Measurements from ENCODE around the gene ASNS. TPM values are rescaled to one million over a fixed set of nuclear protein-coding genes. Genes with fewer than 3 reads are reported as not detected.

Gene ASNS, protein sequence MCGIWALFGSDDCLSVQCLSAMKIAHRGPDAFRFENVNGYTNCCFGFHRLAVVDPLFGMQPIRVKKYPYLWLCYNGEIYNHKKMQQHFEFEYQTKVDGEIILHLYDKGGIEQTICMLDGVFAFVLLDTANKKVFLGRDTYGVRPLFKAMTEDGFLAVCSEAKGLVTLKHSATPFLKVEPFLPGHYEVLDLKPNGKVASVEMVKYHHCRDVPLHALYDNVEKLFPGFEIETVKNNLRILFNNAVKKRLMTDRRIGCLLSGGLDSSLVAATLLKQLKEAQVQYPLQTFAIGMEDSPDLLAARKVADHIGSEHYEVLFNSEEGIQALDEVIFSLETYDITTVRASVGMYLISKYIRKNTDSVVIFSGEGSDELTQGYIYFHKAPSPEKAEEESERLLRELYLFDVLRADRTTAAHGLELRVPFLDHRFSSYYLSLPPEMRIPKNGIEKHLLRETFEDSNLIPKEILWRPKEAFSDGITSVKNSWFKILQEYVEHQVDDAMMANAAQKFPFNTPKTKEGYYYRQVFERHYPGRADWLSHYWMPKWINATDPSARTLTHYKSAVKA
- 78.2 and 100 TPM in 2 replicates for total RNA-seq

GRCh38 chr7:97872025-97872669 lies at the start of gene ASNS:
Gene ASNS (minus strand): TSS chr7:97872408. CDS start chr7:97869156, 3,252 bp downstream.

Other genes with a start within 250 kb of the ASNS start
- not detected in 2 replicates for gene TAC1, start 140.3 kb downstream of the ASNS start, total RNA-seq
- gene OCM2, start 117.8 kb upstream of the ASNS start, total RNA-seq, result not detected in 2 replicates
- 4.6 and 5.2 TPM in 2 replicates for gene LMTK2, start 234.5 kb upstream of the ASNS start, total RNA-seq

Data from pericardium fibroblast (primary cell).